HepG2 (cell line): ENCODE results near the gene BTRC. TPM values are rescaled to one million over a fixed set of nuclear protein-coding genes. Genes with fewer than 3 reads are reported as not detected.

ENCODE experiments used
- FOXC1 ChIP-seq: sonication (generic); formaldehyde crosslinking; IDR thresholded peaks from 2 replicates; pipeline ENCODE4 v1.8.0; 2022; ENCODE audit warnings: mild to moderate bottlenecking, missing genetic modification reagents, borderline replicate concordance
- TEAD2 ChIP-seq: sonication (generic); formaldehyde crosslinking; IDR thresholded peaks from 2 replicates; pipeline ENCODE4 v1.9.0; 2021; ENCODE audit warnings: missing genetic modification reagents
- ZNF337 ChIP-seq: sonication (generic); formaldehyde crosslinking; IDR thresholded peaks from 2 replicates; pipeline ENCODE4 v1.5.1; 2020; ENCODE audit warnings: missing genetic modification reagents, low read depth, mild to moderate bottlenecking, borderline replicate concordance
- ZNF350 ChIP-seq: sonication (generic); formaldehyde crosslinking; IDR thresholded peaks from 2 replicates; pipeline ENCODE4 v1.4.0; 2020; ENCODE audit warnings: mild to moderate bottlenecking, low read depth, missing genetic modification reagents, borderline replicate concordance
- microRNA-seq: library from miRNA; unstranded; fragments of <30 nt; microRNA quantifications from one replicate; pipeline ENCODE4, GENCODE V29; 2020
- polyA plus RNA-seq, 8 experiments: library from polyadenylated mRNA; depleted of rRNA in 3 of 8; stranded (reverse) in 7 of 8; unstranded in 1 of 8; fragments of >200 nt; fragmentation: Illumina TruSeq in 4 of 8; extraction: Trizol in 4 of 8; gene quantifications; 2 replicates each; pipeline versions ENCODE4 v1.2.1 to v1.2.3, GENCODE V29; 2011 to 2016; ENCODE audit warnings: low read depth in 4 of 8, missing spikeins in 1 of 8, mixed read lengths in 1 of 8; ENCODE audit not compliant: insufficient read depth in 1 of 8
- small RNA-seq, 3 experiments: library from RNA; depleted of rRNA; stranded (forward); fragments of <200 nt; gene quantifications; one replicate each; pipeline ENCODE3, GENCODE V24; 2012; ENCODE audit warnings: low read depth in 2 of 3, low replicate concordance in 1 of 3; ENCODE audit not compliant: insufficient read length in 3 of 3, insufficient read depth in 2 of 3
- total RNA-seq, 5 experiments: library from RNA; depleted of rRNA; stranded (reverse); fragments of >200 nt; fragmentation: Illumina TruSeq; extraction: Trizol; gene quantifications; 2 replicates each; pipeline ENCODE4 v1.2.3, GENCODE V29; 2016; ENCODE audit warnings: low read depth in 1 of 5
- TF ChIP-seq, protein P1 (sequence below): sonication (generic); formaldehyde crosslinking; IDR thresholded peaks from 2 replicates; pipeline ENCODE4 v1.5.1; 2020; ENCODE audit warnings: missing genetic modification reagents, mild to moderate bottlenecking, borderline replicate concordance
- TF ChIP-seq, protein P2 (sequence below): sonication (generic); formaldehyde crosslinking; IDR thresholded peaks from 2 replicates; pipeline ENCODE4 v1.8.1; 2023; ENCODE audit warnings: missing genetic modification reagents, inconsistent platforms, borderline replicate concordance

BTRC gene
- total and polyA plus RNA-seq, 2 of the 13 experiments (the other 11 are each of a cell fraction or from before 2014, with no cell fraction given), result 12.0 to 14.4 TPM

DNA sequence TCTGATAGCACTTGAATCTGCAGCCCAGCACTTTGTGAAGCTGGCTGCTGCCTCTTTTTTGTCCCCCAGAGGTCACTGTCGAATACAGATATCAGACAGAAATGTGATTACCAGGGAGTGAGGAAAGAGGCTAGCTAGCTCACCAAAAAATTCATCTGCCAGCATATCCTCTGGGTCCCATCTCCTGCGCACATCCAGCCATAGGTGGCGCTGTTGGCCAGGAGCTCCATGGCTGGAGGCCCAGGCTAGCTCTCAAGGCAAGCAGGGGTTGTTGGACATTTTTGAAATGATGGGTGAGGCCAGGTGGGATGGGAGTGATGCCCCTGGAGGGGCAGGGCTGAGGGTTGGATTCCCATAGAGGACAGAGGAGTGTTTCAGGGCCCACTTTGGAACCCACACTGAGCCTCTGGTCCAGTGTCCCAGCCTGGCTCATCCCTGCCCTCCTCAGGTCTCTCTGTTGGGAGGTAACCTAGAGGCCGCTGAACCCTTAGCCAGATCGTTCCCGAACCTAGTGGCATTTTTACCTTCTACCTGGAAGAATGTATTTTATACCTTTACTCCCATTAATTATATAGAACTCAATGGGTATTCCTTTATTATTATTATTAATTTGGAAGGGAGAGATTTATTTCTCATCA is 248.9 kb downstream of the BTRC start (continued):
- TF ChIP-seq, protein P1, sequence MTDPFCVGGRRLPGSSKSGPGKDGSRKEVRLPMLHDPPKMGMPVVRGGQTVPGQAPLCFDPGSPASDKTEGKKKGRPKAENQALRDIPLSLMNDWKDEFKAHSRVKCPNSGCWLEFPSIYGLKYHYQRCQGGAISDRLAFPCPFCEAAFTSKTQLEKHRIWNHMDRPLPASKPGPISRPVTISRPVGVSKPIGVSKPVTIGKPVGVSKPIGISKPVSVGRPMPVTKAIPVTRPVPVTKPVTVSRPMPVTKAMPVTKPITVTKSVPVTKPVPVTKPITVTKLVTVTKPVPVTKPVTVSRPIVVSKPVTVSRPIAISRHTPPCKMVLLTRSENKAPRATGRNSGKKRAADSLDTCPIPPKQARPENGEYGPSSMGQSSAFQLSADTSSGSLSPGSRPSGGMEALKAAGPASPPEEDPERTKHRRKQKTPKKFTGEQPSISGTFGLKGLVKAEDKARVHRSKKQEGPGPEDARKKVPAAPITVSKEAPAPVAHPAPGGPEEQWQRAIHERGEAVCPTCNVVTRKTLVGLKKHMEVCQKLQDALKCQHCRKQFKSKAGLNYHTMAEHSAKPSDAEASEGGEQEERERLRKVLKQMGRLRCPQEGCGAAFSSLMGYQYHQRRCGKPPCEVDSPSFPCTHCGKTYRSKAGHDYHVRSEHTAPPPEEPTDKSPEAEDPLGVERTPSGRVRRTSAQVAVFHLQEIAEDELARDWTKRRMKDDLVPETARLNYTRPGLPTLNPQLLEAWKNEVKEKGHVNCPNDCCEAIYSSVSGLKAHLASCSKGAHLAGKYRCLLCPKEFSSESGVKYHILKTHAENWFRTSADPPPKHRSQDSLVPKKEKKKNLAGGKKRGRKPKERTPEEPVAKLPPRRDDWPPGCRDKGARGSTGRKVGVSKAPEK (CRISPR knock-in tag), result no peak
- no peak for TF ChIP-seq ZNF350 (CRISPR knock-in tag)
- TF ChIP-seq, protein P2, sequence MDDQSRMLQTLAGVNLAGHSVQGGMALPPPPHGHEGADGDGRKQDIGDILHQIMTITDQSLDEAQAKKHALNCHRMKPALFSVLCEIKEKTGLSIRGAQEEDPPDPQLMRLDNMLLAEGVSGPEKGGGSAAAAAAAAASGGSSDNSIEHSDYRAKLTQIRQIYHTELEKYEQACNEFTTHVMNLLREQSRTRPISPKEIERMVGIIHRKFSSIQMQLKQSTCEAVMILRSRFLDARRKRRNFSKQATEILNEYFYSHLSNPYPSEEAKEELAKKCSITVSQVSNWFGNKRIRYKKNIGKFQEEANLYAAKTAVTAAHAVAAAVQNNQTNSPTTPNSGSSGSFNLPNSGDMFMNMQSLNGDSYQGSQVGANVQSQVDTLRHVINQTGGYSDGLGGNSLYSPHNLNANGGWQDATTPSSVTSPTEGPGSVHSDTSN, result no peak
- no peak for TF ChIP-seq FOXC1
- TF ChIP-seq ZNF337, result no peak
- TF ChIP-seq TEAD2 (CRISPR knock-in tag), result no peak

Small RNAs within 50 kb of the gene (microRNA-seq; reads per million reads assigned to microRNA genes)
- not detected for gene MIR3158-1
- not detected for gene MIR3158-2

Small RNAs within 50 kb of the gene (small RNA-seq; reads per million reads assigned to genes)
- 0 reads per million in 3 experiments for gene MIR3158-1
- 0 to 27.1 (median 0.61) reads per million in 3 experiments for gene RNU2-43P
- gene RNU2-59P, result 1.3 to 114 (median 12.4) reads per million in 3 experiments

Other genes starting within 250 kb of the BTRC start
- gene TLX1, start 222.9 kb upstream of the BTRC start, total RNA-seq (2016; rRNA removed; fragmentation: Illumina TruSeq; extraction: Trizol), result 0.07 TPM in 2 replicates
- 0.20 and 0.26 TPM in 2 replicates for gene TLX1, start 222.9 kb upstream of the BTRC start, polyA plus RNA-seq (2011; rRNA removed)
- not detected in 2 replicates for gene LBX1, start 124.7 kb upstream of the BTRC start, total RNA-seq (2016; rRNA removed; fragmentation: Illumina TruSeq; extraction: Trizol)
- gene LBX1, start 124.7 kb upstream of the BTRC start, polyA plus RNA-seq (2011; rRNA removed), result not detected in 2 replicates
- gene POLL, start 234.1 kb downstream of the BTRC start, total RNA-seq (2016; rRNA removed; fragmentation: Illumina TruSeq; extraction: Trizol), result 8.1 and 13.8 TPM in 2 replicates
- 19.1 and 25.0 TPM in 2 replicates for gene POLL, start 234.1 kb downstream of the BTRC start, polyA plus RNA-seq (2011; rRNA removed)
- gene DPCD, start 234.2 kb downstream of the BTRC start, total RNA-seq (2016; rRNA removed; fragmentation: Illumina TruSeq; extraction: Trizol), result 25.2 and 32.8 TPM in 2 replicates
- 22.7 and 27.0 TPM in 2 replicates for gene DPCD, start 234.2 kb downstream of the BTRC start, polyA plus RNA-seq (2011; rRNA removed)